Measurements from ENCODE around the gene FBXL3.
A peak's percentile ranks its signal among the peaks of the same experiment; 100 is the strongest.
"Not testable (repeated sequence)": the region's sequence is repeated elsewhere in the genome, so short reads cannot be mapped to it uniquely, and the experiment has no call there.

The FBXL3 gene

GRCh38 chr13:76982061-76982460 lies 44.9 kb downstream of the FBXL3 start:
- no peak for DNase-seq

- DNase-seq, result peak; percentile 70
Measured at GRCh38 chr13:76980075-76980718, 46.8 kb downstream of the FBXL3 start.

GRCh38 chr13:76976929-76977328 lies 50.0 kb downstream of the FBXL3 start:
- DNase-seq, result no peak

- DNase-seq, result no peak
Measured at GRCh38 chr13:76976490-76976889, 50.5 kb downstream of the FBXL3 start.

GRCh38 chr13:76975863-76976262 lies 51.1 kb downstream of the FBXL3 start:
- DNase-seq, result no peak

GRCh38 chr13:76974618-76974975 lies 52.4 kb downstream of the FBXL3 start:
- no peak for DNase-seq

GRCh38 chr13:76973920-76974617 lies 52.9 kb downstream of the FBXL3 start:
- DNase-seq, result no peak

GRCh38 chr13:76971851-76972829 lies 54.8 kb downstream of the FBXL3 start:
- no peak for DNase-seq

- DNase-seq, result no peak
Measured at GRCh38 chr13:76971215-76971614, 55.7 kb downstream of the FBXL3 start.

GRCh38 chr13:76969488-76970365 lies 57.2 kb downstream of the FBXL3 start:
- no peak for DNase-seq

- DNase-seq, result no peak
Measured at GRCh38 chr13:76968041-76968440, 58.9 kb downstream of the FBXL3 start.

GRCh38 chr13:76967031-76967430 lies 59.9 kb downstream of the FBXL3 start:
- DNase-seq, result no peak

- DNase-seq, result no peak
Measured at GRCh38 chr13:76965759-76966421, 61.1 kb downstream of the FBXL3 start.

- not testable (repeated sequence) for DNase-seq
Measured at GRCh38 chr13:76959734-76960133, 67.2 kb downstream of the FBXL3 start.

GRCh38 chr13:76958841-76959432 lies 68.0 kb downstream of the FBXL3 start:
- DNase-seq, result no peak

GRCh38 chr13:76955661-76956060 lies 71.3 kb downstream of the FBXL3 start:
- no peak for DNase-seq

Data from GDM1 (cell line).